Measurements from ENCODE around the gene DHH. TPM values are rescaled to one million over a fixed set of nuclear protein-coding genes. Genes with fewer than 3 reads are reported as not detected.
"Not testable (repeated sequence)": the region's sequence is repeated elsewhere in the genome, so short reads cannot be mapped to it uniquely, and the experiment has no call there.

DHH gene
- total RNA-seq, 1 donor from 2014 or later: 0.52 TPM

GRCh38 chr12:49088150-49088931, 6.3 kb downstream of the DHH start:
- peak; percentile 68 for DNase-seq
- peak; percentile 94 for ATAC-seq
- intact Hi-C loops (cut with micrococcal nuclease): no loop called here

- intact Hi-C loops (cut with micrococcal nuclease): no loop called here
- no peak for ATAC-seq
- DNase-seq: no peak
Observed at GRCh38 chr12:49086116-49086515, 8.5 kb downstream of the DHH start.

GRCh38 chr12:49084438-49084837, 10.2 kb downstream of the DHH start:
- ATAC-seq (no peak), DNase-seq (no peak)
- intact Hi-C loops (cut with micrococcal nuclease): no loop called here

GRCh38 chr12:49079793-49080192, 14.8 kb downstream of the DHH start:
- no peak for ATAC-seq
- no peak for DNase-seq
- intact Hi-C loops (cut with micrococcal nuclease): no loop called here

GRCh38 chr12:49070971-49071370, 23.6 kb downstream of the DHH start:
- ATAC-seq (no peak), DNase-seq (no peak)
- intact Hi-C loops (cut with micrococcal nuclease): no loop called here

- ATAC-seq (peak; percentile 100), DNase-seq (peak; percentile 99)
- intact Hi-C loops (cut with micrococcal nuclease): loop anchor here (10.0 kb wide), 1 partner anchor 165 kb away; no protein-coding TSS in a partner anchor
Observed at GRCh38 chr12:49069507-49070346, 24.9 kb downstream of the DHH start, which contains the start of gene RHEBL1. TSS of gene RHEBL1 (minus strand) at chr12:49069979. CDS start at chr12:49069785, 194 bp downstream.

GRCh38 chr12:49068879-49069506, 25.6 kb downstream of the DHH start:
- DNase-seq: no peak
- intact Hi-C loops (cut with micrococcal nuclease): loop anchor here (10.0 kb wide), 1 partner anchor 166 kb away; no protein-coding TSS in a partner anchor
- ATAC-seq: no peak

GRCh38 chr12:49066120-49066519, 28.5 kb downstream of the DHH start:
- ATAC-seq (no peak), DNase-seq (no peak)
- intact Hi-C loops (cut with micrococcal nuclease): loop anchor here (10.0 kb wide), 1 partner anchor 169 kb away; no protein-coding TSS in a partner anchor

- intact Hi-C loops (cut with micrococcal nuclease): loop anchor here (10.0 kb wide), 1 partner anchor 170 kb away; no protein-coding TSS in a partner anchor
- ATAC-seq (no peak), DNase-seq (no peak)
Observed at GRCh38 chr12:49064767-49065152, 29.8 kb downstream of the DHH start.

GRCh38 chr12:49061916-49062315, 32.7 kb downstream of the DHH start:
- intact Hi-C loops (cut with micrococcal nuclease): loop anchor here (10.0 kb wide), 1 partner anchor 173 kb away; no protein-coding TSS in a partner anchor
- ATAC-seq, DNase-seq: not testable (repeated sequence)

GRCh38 chr12:49061157-49061650, 33.4 kb downstream of the DHH start:
- intact Hi-C loops (cut with micrococcal nuclease): loop anchor here (10.0 kb wide), 1 partner anchor 174 kb away; no protein-coding TSS in a partner anchor
- DNase-seq (no peak), ATAC-seq (no peak)

GRCh38 chr12:49060237-49061156, 34.1 kb downstream of the DHH start, which contains the start of gene KMT2D:
TSS of gene KMT2D (minus strand) at chr12:49060794. CDS start at chr12:49055324, 5,470 bp downstream.
- DNase-seq (peak; percentile 95), ATAC-seq (peak; percentile 82)
- intact Hi-C loops (cut with micrococcal nuclease): loop anchor here (10.0 kb wide), 1 partner anchor 174 kb away; no protein-coding TSS in a partner anchor

- ATAC-seq (peak; percentile 0), DNase-seq (peak; percentile 48)
- intact Hi-C loops (cut with micrococcal nuclease): loop anchor here (10.0 kb wide), 1 partner anchor 175 kb away; no protein-coding TSS in a partner anchor
Observed at GRCh38 chr12:49059299-49060171, 35.1 kb downstream of the DHH start.

- intact Hi-C loops (cut with micrococcal nuclease): no loop called here
- no peak for DNase-seq
- no peak for ATAC-seq
Observed at GRCh38 chr12:49059045-49059298, 35.6 kb downstream of the DHH start.

- no peak for DNase-seq
- intact Hi-C loops (cut with micrococcal nuclease): no loop called here
- ATAC-seq: no peak
Observed at GRCh38 chr12:49058366-49059044, 36.1 kb downstream of the DHH start.

- DNase-seq (no peak), ATAC-seq (no peak)
- intact Hi-C loops (cut with micrococcal nuclease): no loop called here
Observed at GRCh38 chr12:49057888-49058287, 36.7 kb downstream of the DHH start.

Measured in left ventricle myocardium superior (tissue), 1 donor.